Measurements from ENCODE around the gene SPTSSB. TPM values are rescaled to one million over a fixed set of nuclear protein-coding genes. Genes with fewer than 3 reads are reported as not detected.

Gene SPTSSB, protein sequence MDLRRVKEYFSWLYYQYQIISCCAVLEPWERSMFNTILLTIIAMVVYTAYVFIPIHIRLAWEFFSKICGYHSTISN
- total RNA-seq: not detected

DNA sequence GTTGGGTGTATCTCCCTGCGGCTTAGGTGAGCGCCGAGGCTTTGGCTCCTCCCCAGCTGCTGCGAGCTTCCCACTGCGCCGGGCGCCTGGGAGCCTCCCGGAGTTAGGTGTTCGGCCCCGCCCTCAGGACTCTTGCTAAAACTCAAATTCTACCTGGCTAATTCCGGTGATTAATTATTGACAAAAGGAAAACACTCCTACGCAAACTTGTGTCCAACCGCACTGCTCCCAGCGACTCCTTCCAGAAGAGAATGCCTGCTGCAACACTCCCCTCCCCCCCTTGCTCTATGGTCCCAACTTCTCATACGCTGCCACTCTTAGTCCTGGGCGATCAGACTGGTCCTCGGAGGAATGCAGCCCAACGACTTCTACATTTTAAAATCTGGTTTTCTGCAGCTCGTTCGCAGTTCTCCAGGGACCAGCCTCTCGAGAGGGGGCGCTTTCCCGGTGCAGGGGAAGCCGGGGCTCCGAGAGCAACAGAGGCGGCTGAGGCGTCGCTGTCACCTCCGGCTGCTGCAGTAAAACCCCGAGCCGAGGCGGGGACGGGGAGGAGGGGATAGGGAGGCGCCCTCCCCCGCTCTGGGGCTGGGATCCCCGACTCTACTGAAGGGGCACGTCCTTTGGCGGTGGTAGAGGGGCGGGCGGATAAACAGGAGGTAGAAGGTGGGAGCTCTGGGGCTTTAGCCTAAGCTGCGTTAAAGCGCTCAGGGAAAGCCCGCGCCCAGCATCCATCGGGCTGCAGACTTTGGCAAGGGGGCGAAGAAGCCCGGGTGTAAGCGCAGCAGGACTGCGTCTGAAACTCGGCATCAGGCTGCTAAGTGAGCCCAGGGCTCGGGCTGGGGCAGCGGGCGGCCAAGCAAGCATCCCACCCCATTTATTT, at the start of gene SPTSSB:
Gene SPTSSB (minus strand): TSS at position 77 of the 880 bp plus-strand sequence. CDS start 25,194 bp downstream, outside the sequence.
- H3K27me3 Mint-ChIP-seq: peaks cover 78% of the 10 kb centered on the region
- peaks cover 17% of the 10 kb centered on the region for H3K4me1 Mint-ChIP-seq
- peak; percentile 31 for DNase-seq
- H3K4me3 Mint-ChIP-seq: peak within 1 kb of the TSS; percentile 57
- POLR2A ChIA-PET: no interaction called here
- H3K36me3 Mint-ChIP-seq (ENCODE audit: low read depth): no peaks in the 10 kb centered on the region
- CTCF ChIA-PET: interaction anchor here (0.6 kb wide), 1 partner anchor 18 kb away, joined by 3 read pairs; no protein-coding TSS in a partner anchor
- H3K9me3 Mint-ChIP-seq: no peaks in the 10 kb centered on the region
- H3K27ac Mint-ChIP-seq: no peak within 1 kb of the TSS

DNA sequence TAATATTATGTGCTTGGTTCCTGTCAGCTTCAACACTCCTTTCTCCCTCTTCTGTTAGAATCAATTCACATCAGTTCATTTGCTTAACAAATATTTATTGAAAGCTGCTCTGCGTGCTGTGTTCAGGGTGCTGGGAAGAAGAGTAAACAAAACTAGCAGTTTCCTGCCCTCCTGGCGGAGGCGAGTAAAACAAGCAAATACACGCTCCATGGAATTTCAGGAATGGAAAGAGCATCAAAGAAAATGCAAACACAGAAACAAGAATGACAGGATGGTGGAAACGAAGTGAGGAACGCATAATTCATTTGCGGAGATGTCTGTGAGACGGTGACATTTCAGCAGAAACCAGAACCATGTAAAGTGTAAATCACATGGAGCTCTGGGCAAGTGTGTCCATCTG, 49.4 kb upstream of the SPTSSB start:
- DNase-seq: no peak
- POLR2A ChIA-PET: no interaction called here
- Mint-ChIP-seq H3K27me3 (peaks cover 3% of the 10 kb centered on the region), H3K27ac (no peak overlapping the region), H3K4me3 (no peak overlapping the region), H3K9me3 (peaks cover 5% of the 10 kb centered on the region), H3K4me1 (no peaks in the 10 kb centered on the region), H3K36me3 (ENCODE audit: low read depth) (no peaks in the 10 kb centered on the region)
- CTCF ChIA-PET: no interaction called here

DNA sequence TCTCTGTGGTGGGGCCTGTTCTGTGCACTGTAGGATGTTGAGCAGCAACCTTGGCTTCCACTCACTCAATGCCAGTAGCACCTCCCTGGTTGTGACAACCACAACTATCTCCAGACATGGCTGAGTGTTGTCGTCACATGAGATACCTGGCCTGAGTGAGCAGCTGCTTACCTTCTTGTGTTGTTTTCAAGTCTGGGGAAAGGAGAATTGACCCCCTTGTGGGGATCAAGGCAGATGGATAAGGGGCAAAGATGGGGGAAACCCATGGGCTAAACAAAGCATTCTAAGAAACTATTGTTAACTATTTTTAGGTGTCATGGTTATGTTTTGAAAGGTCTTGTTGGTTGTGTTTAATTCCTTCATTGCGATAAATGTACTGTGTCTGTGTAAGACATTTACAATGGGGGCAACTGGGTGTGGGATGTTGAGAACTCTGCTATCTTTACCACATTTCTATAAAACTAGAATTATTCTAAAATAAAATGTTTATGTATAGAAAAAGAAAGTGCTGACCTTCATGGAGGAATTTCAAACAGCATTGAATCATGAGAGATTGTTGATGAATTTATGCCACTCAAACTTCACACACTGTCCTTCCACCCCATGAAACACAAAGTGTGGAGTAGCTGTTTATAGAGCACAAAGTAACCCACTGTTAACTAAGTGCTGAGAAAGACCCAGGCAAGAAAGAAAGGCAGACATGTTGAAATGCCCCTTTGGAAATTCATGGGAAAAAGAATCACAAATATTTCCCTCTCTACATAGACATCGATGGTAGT, 48.4 kb upstream of the SPTSSB start:
- Mint-ChIP-seq H3K9me3 (peaks cover 5% of the 10 kb centered on the region), H3K27ac (no peak overlapping the region)

DNA sequence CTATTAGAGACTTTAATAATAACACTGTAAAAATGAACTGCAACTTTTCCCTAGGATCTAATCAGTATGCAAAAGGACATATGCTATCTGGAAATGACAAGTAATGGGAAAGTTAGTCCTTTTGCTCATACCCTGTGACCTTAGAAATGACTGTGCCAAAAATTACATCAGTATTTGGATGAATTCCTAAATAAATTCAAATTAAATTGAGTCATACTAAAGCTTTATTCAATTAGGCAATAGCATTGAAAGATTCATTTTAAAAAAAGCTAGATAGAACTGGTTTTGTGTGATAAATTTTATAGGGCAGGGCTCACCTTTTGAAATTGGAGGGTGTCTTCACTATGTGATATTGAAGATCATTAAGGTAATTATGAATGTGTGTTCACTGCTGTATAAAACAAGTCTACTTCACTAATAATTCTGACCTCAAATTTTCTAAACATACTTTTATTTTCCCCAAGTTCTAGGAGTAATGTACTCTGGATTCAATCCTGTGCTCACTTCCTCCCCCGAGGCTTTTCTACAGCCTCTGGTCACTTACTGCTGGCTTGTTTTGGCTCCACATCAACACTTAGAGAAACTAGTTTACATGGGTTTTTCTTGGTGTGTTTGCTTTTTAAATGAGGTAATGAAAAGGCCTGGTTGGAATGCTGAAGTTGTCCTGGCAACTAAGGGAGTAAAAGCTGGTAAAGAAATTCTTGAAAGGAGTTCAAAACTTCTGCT, 44.4 kb upstream of the SPTSSB start:
- H3K36me3 Mint-ChIP-seq (ENCODE audit: low read depth): no peaks in the 10 kb centered on the region
- no peak overlapping the region for H3K4me3 Mint-ChIP-seq
- no peak overlapping the region for H3K27ac Mint-ChIP-seq
- ChIA-PET CTCF (no interaction called here), POLR2A (no interaction called here)
- H3K9me3 Mint-ChIP-seq: peaks cover 5% of the 10 kb centered on the region
- DNase-seq: no peak
- peaks cover 27% of the 10 kb centered on the region for H3K27me3 Mint-ChIP-seq
- H3K4me1 Mint-ChIP-seq: no peaks in the 10 kb centered on the region

More for the DNA sequence above, 48.4 kb upstream of the SPTSSB start:
- H3K4me3 Mint-ChIP-seq: no peak overlapping the region
- POLR2A ChIA-PET: no interaction called here
- DNase-seq: no peak
- no peaks in the 10 kb centered on the region for H3K36me3 Mint-ChIP-seq (ENCODE audit: low read depth)
- no peaks in the 10 kb centered on the region for H3K4me1 Mint-ChIP-seq
- CTCF ChIA-PET: no interaction called here
- H3K27me3 Mint-ChIP-seq: peaks cover 3% of the 10 kb centered on the region

- H3K27me3 Mint-ChIP-seq: peaks cover 30% of the 10 kb centered on the region
- no peak overlapping the region for H3K27ac Mint-ChIP-seq
- peaks cover 5% of the 10 kb centered on the region for H3K9me3 Mint-ChIP-seq
- no peaks in the 10 kb centered on the region for H3K4me1 Mint-ChIP-seq
- H3K36me3 Mint-ChIP-seq (ENCODE audit: low read depth): no peaks in the 10 kb centered on the region
- DNase-seq: no peak
- ChIA-PET CTCF (no interaction called here), POLR2A (no interaction called here)
- no peak overlapping the region for H3K4me3 Mint-ChIP-seq
These were observed 43.6 kb upstream of the SPTSSB start for GRCh38 chr3:161414907-161415306.

- CTCF ChIA-PET: no interaction called here
- H3K27me3 Mint-ChIP-seq: peaks cover 35% of the 10 kb centered on the region
- POLR2A ChIA-PET: no interaction called here
- H3K27ac Mint-ChIP-seq: no peak overlapping the region
- no peaks in the 10 kb centered on the region for H3K4me1 Mint-ChIP-seq
- peaks cover 5% of the 10 kb centered on the region for H3K9me3 Mint-ChIP-seq
- no peaks in the 10 kb centered on the region for H3K36me3 Mint-ChIP-seq (ENCODE audit: low read depth)
- no peak overlapping the region for H3K4me3 Mint-ChIP-seq
- no peak for DNase-seq
These were observed 42.5 kb upstream of the SPTSSB start for GRCh38 chr3:161413855-161414210.

DNA sequence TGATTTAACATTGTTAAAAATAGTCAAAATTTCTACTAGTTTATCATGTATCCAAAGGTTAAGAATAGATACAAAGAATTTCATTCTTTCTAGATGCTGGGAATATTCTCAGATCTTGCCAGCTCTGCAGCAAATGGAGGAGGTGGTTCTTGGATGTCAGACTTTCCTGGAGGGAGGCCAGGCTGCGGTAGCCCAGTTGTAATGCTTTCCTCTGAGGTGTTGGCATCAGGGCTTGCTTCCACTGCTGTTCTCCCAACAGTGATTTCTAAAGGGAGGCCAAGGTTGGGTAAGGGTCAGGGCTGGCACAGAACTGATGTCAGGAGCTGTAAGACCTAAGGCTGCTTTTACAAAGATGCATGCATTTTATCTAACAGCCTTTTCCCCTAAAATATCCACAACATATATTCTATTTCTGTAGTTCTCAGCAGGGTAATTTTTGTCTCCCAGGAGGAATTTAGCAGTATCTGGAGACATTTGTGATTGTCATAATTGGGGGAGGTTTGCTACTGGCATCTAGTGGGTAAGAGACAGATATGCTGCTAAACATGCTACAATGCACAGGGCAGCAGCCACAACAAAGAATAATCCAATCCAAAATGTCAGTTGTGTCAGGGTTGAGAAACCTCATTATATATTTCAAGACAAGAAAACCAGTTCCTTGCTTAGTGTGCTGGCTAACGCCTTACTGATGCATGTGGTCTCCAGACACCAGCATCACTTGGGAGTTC, 42.0 kb upstream of the SPTSSB start:
- peaks cover 5% of the 10 kb centered on the region for H3K9me3 Mint-ChIP-seq
- H3K27me3 Mint-ChIP-seq: peaks cover 35% of the 10 kb centered on the region
- CTCF ChIA-PET: no interaction called here
- no peaks in the 10 kb centered on the region for H3K4me1 Mint-ChIP-seq
- no peak overlapping the region for H3K4me3 Mint-ChIP-seq
- no peak for DNase-seq
- H3K36me3 Mint-ChIP-seq (ENCODE audit: low read depth): no peaks in the 10 kb centered on the region
- H3K27ac Mint-ChIP-seq: no peak overlapping the region
- POLR2A ChIA-PET: no interaction called here

DNA sequence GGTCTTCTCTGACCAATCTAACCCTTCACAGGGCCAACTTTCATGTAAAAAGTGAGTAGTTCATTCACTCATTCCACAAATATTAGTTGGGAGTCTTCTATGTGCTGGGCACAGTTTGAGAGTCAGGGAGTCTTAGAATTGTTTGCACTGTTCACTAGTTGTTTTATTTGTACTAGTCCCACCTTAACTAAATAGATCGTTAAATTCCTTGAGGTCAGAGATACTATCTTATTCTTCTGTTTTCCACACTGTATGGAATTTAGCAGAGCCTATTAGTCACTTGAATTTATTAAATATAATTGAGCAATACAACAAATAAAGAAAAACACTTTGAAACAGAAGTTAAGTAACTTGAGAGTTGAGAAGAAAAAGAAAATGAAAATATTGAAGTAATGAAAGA, 40.8 kb upstream of the SPTSSB start:
- ChIA-PET CTCF (no interaction called here), POLR2A (no interaction called here)
- Mint-ChIP-seq H3K27me3 (peaks cover 37% of the 10 kb centered on the region), H3K4me1 (no peaks in the 10 kb centered on the region), H3K4me3 (no peak overlapping the region), H3K27ac (no peak overlapping the region), H3K9me3 (peaks cover 5% of the 10 kb centered on the region), H3K36me3 (ENCODE audit: low read depth) (no peaks in the 10 kb centered on the region)
- no peak for DNase-seq

DNA sequence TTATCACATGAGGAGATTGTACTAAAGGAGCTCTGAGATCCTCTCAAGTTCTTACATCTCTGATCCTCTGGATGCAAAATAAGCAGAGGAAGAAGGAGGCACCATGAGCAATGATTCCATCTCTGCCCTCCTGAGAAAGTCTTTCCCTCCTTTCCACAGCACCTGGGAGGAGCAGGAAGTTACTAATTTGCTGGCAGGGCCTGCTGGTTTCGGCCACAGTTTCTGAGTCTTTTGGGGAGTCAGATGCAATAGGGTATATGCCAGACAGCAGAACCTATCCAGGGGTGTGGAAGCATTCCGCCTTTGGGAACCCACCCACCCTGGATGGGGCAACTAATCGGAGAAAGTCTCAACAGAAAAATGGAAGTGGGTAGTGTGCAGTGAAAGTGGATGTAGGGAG, 38.5 kb upstream of the SPTSSB start:
- Mint-ChIP-seq H3K27me3 (peaks cover 49% of the 10 kb centered on the region), H3K27ac (no peak overlapping the region), H3K4me1 (peaks cover 15% of the 10 kb centered on the region), H3K9me3 (no peaks in the 10 kb centered on the region), H3K36me3 (ENCODE audit: low read depth) (no peaks in the 10 kb centered on the region), H3K4me3 (no peak overlapping the region)
- ChIA-PET CTCF (no interaction called here), POLR2A (no interaction called here)
- DNase-seq: no peak

DNA sequence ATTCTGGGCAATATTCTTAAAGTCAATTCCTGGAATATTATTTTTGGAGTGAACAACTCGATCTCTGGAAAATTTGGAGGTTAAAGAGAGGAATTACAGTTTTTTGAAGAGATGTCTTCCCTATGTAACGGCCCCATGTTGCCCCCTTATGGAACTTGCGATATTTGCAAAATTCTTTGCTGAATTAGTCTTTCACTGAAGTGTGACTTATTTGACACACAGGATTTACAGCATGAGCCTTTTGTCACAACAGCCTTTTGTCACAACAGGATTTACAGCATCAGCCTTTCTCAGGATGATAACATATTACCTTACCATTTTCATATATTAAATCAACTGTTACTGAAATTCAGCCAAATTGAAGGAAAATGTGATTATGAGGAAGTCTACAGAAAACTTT, 37.8 kb upstream of the SPTSSB start:
- peaks cover 15% of the 10 kb centered on the region for H3K4me1 Mint-ChIP-seq
- H3K9me3 Mint-ChIP-seq: no peaks in the 10 kb centered on the region
- POLR2A ChIA-PET: no interaction called here
- peak; percentile 56 for DNase-seq
- no peak overlapping the region for H3K4me3 Mint-ChIP-seq
- H3K27me3 Mint-ChIP-seq: peaks cover 49% of the 10 kb centered on the region
- H3K27ac Mint-ChIP-seq: no peak overlapping the region
- CTCF ChIA-PET: interaction anchor here (1.4 kb wide), 1 partner anchor 138 kb away, joined by 4 read pairs; no protein-coding TSS in a partner anchor
- no peaks in the 10 kb centered on the region for H3K36me3 Mint-ChIP-seq (ENCODE audit: low read depth)

- peaks cover 15% of the 10 kb centered on the region for H3K4me1 Mint-ChIP-seq
- ChIA-PET CTCF (interaction anchor here (0.9 to 1.4 kb wide), 3 partner anchors 10 to 242 kb away, joined by 3 read pairs; no protein-coding TSS in a partner anchor), POLR2A (no interaction called here)
- H3K36me3 Mint-ChIP-seq (ENCODE audit: low read depth): no peaks in the 10 kb centered on the region
- peaks cover 50% of the 10 kb centered on the region for H3K27me3 Mint-ChIP-seq
- no peak overlapping the region for H3K27ac Mint-ChIP-seq
- no peaks in the 10 kb centered on the region for H3K9me3 Mint-ChIP-seq
- no peak overlapping the region for H3K4me3 Mint-ChIP-seq
- peak; percentile 27 for DNase-seq
These were observed 35.6 kb upstream of the SPTSSB start for GRCh38 chr3:161406594-161407555.

Data from activated CD4-positive, alpha-beta T cell treated with anti-CD3 and anti-CD28 coated beads, Interleukin-2, amount 10 ng/mL, durations not matched to agents 7 days and 5 days (primary cell).